GM13976 (cell line): ENCODE results near the gene DCPS.

Experiments
- DNase-seq: peaks from one replicate; pipeline ENCODE4 v3.0.0; 2012; ENCODE audit warnings: low spot score
- CTCF ChIP-seq: IDR thresholded peaks from 2 replicates; pipeline ENCODE4 v1.5.1; 2012; ENCODE audit warnings: borderline replicate concordance, mild to moderate bottlenecking; ENCODE audit not compliant: insufficient read depth; ENCODE audit errors: extremely low read depth, missing control alignments, control extremely low read depth
- in situ Hi-C: fragments of 300-500 bp; cut with MboI; formaldehyde crosslinking; loops from one replicate; pipeline ENCODE4 v1.12.0; 2022; ENCODE audit warnings: low sequenced_read_pairs, mixed read lengths, inconsistent platforms; ENCODE audit not compliant: unreplicated experiment

The DCPS gene

GRCh38 chr11:126322996-126323395, 19.1 kb downstream of the DCPS start:
- no peak for DNase-seq
- in situ Hi-C loops = no loop called here
- no peak for TF ChIP-seq CTCF

GRCh38 chr11:126327281-126328000, 23.6 kb downstream of the DCPS start:
- TF ChIP-seq CTCF = no peak
- in situ Hi-C loops = no loop called here
- DNase-seq = no peak

GRCh38 chr11:126328001-126328390, 24.1 kb downstream of the DCPS start:
- no peak for TF ChIP-seq CTCF
- in situ Hi-C loops = no loop called here
- no peak for DNase-seq

GRCh38 chr11:126328444-126328843, 24.6 kb downstream of the DCPS start:
- no peak for TF ChIP-seq CTCF
- no peak for DNase-seq
- in situ Hi-C loops = no loop called here

GRCh38 chr11:126328938-126329643, 25.2 kb downstream of the DCPS start:
- DNase-seq = no peak
- in situ Hi-C loops = no loop called here
- TF ChIP-seq CTCF = no peak

GRCh38 chr11:126329644-126330211, 25.9 kb downstream of the DCPS start:
- in situ Hi-C loops = no loop called here
- no peak for TF ChIP-seq CTCF
- DNase-seq = no peak
